GM13976 (cell line): ENCODE data around the gene OR1F1.
A peak's percentile ranks its signal among the peaks of the same experiment; 100 is the strongest.

Source experiments
- DNase-seq: peaks from one replicate; pipeline ENCODE4 v3.0.0; 2012; ENCODE audit warnings: low spot score
- CTCF ChIP-seq: IDR thresholded peaks from 2 replicates; pipeline ENCODE4 v1.5.1; 2012; ENCODE audit warnings: borderline replicate concordance, mild to moderate bottlenecking; ENCODE audit not compliant: insufficient read depth; ENCODE audit errors: extremely low read depth, missing control alignments, control extremely low read depth
- in situ Hi-C: fragments of 300-500 bp; cut with MboI; formaldehyde crosslinking; loops from one replicate; pipeline ENCODE4 v1.12.0; 2022; ENCODE audit warnings: low sequenced_read_pairs, mixed read lengths, inconsistent platforms; ENCODE audit not compliant: unreplicated experiment

OR1F1 gene

DNA sequence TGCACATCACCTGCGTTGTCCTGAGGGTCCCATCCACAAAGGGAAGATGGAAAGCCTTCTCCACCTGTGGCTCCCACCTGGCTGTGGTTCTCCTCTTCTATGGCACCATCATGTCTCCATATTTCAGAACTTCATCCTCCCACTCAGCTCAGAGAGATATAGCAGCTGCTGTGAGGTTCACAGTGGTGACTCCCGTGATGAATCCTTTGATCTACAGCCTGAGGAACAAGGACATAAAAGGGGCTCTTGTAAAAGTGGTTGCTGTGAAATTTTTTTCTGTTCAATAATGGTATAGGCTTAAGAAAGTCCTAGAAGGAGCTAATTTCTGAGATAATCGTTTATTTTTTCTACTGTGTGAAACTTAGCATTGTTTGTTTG, 28.2 kb downstream of the OR1F1 start:
- no peak for TF ChIP-seq CTCF
- in situ Hi-C loops: no loop called here
- no peak for DNase-seq

- TF ChIP-seq CTCF: no peak
- DNase-seq: no peak
- in situ Hi-C loops: no loop called here
Observed at GRCh38 chr16:3220839-3221238, 32.8 kb downstream of the OR1F1 start.

DNA sequence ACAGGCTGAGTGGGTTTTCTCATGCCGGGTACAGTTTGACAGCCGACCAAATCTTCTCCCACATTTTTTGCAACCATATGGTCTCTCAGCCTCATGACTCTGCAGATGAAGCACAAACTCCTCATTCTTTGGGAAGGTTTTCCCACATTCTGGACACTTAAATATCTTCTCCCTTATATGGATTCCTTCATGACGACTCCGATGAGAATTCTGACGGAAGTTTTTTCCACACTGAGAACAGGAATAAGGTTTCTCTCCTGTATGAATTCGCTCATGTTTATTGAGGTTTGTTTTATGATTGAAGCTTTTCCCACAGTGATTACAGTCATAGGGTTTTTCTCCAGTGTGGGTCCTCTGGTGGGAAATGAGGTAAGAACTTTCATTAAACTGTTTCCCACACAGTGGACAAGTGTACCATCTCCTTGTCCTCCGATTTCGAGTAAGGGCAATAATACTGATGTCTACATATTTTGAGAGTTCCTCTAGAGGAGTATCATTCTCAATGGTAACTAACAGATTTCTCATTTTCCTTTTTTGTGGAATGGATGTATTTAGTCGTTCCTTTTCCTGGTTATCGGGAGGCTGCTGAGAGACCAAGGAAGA, 36.0 kb downstream of the OR1F1 start:
- no peak for TF ChIP-seq CTCF
- DNase-seq: no peak
- in situ Hi-C loops: no loop called here

GRCh38 chr16:3234543-3234856, 46.5 kb downstream of the OR1F1 start:
- in situ Hi-C loops: no loop called here
- TF ChIP-seq CTCF: no peak
- no peak for DNase-seq

- in situ Hi-C loops: no loop called here
- TF ChIP-seq CTCF: no peak
- peak; percentile 99 for DNase-seq
Observed at GRCh38 chr16:3234857-3235561, 47.0 kb downstream of the OR1F1 start, which contains the start of gene ZNF200. ZNF200 (minus strand) TSS chr16:3235158; CDS start chr16:3233755, 1,403 bp downstream.

DNA sequence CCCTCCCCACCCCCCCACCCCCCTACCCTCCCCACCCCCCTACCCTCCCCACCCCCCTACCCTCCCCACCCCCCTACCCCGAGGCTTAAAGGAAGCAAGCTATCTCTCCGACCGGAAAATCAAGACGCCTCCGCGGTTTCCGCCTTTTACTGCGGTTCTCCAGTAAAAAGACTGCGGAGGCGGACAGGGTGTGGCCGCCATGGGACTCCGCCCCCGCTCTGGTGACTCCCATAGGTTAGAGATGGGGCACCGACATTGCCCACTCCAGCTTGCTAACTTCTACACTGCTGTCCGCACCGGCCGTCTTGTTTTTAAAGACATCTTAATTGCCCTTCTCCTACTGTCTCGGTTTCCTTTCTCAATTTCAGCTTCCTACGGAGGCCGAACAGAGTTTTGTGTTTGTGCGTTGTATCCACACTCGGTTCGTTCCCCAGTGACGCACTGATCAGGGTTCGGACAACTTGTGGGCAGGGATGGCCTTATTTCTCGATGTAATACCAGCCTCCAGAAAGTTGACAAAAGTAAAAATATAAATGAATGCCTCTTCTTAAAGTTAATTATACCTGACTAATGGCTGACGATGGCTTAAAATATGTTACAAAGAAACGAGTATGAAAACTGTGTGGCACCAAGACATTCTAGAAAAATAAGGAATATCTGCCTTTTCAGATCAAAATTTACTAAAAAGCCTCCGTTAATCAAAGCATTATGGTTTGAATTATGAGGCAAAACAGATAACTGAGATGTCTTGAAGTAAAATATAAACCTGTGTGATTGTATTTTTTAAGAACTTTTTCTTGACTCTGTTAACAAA, 48.1 kb downstream of the OR1F1 start:
- in situ Hi-C loops: no loop called here
- no peak for DNase-seq
- no peak for TF ChIP-seq CTCF
